HG03342 (cell line): Measurements from ENCODE around the gene KRTAP10-5.
"Not testable (repeated sequence)": the region's sequence is repeated elsewhere in the genome, so short reads cannot be mapped to it uniquely, and the experiment has no call there.

Experiments
- ATAC-seq: cut with Tn5 transposase; IDR thresholded peaks from one replicate; pipeline ENCODE4 v1.9.1; 2021; ENCODE audit warnings: mild to moderate bottlenecking, moderate library complexity; ENCODE audit not compliant: unreplicated experiment

The KRTAP10-5 gene

GRCh38 chr21:44580231-44580821 is at the start of gene KRTAP10-5:
TSS of gene KRTAP10-5 (minus strand) at chr21:44580604. CDS start at chr21:44580578, 26 bp downstream.
- ATAC-seq, result not testable (repeated sequence)

DNA sequence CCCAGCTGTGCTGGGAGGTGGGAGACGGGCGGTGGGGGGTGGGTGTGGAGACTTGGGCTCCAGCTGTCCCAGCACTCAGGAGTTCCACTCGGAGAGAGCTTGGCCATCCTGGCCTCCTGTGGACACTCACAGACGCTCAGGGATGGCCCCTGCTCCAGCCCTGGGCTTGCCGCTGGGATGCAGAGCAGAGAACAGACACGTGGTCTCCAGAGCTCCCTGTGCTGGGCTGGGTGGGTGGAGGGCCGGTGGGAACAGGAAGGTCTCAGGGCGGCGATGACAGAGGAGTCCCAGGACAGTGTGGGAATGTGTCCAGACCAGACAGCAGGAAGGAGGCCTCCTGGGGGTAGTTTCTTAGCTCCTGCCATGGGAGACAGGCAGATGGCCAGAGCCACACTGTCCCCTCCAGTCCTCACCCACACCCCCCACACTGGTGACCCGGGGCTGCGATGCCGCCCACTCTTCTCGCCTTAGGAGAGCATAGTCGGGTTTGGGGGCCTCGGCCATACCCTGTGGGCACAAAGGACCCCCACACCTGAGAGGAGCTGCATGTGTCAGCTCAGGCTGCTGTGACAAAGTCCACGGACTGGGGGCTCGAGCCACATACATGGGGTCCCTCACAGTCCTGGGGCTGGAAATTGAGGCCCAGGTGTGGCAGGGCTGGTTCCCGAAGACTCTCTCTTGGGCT is 48.4 kb upstream of the KRTAP10-5 start:
- ATAC-seq, result no peak

GRCh38 chr21:44627831-44628233 is 47.4 kb upstream of the KRTAP10-5 start:
- ATAC-seq, result not testable (repeated sequence)

DNA sequence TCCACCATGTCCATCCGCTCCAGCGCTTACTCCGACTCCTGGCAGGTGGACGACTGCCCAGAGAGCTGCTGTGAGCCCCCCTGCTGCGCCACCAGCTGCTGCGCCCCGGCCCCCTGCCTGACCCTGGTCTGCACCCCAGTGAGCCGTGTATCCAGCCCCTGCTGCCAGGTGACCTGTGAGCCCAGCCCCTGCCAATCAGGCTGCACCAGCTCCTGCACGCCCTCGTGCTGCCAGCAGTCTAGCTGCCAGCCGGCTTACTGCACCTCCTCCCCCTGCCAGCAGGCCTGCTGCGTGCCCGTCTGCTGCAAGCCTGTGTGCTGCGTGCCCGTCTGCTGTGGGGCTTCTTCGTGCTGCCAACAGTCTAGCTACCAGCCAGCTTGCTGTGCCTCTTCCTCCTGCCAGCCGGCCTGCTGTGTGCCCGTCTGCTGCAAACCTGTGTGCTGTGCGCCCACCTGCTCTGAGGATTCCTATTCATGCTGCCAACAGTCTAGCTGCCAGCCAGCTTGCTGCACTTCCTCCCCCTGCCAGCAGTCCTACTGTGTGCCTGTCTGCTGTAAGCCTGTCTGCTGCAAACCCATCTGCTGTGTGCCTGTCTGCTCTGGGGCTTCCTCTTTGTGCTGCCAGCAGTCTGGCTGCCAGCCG is 46.9 kb upstream of the KRTAP10-5 start:
- ATAC-seq, result not testable (repeated sequence)

- no peak for ATAC-seq
These were observed 46.3 kb upstream of the KRTAP10-5 start, which contains the start of gene KRTAP10-9 for GRCh38 chr21:44626673-44627143. TSS of gene KRTAP10-9 (plus strand) at chr21:44627093. CDS start at chr21:44627172, 79 bp downstream.

- ATAC-seq, result no peak
These were observed 45.9 kb upstream of the KRTAP10-5 start for GRCh38 chr21:44626262-44626661.

DNA sequence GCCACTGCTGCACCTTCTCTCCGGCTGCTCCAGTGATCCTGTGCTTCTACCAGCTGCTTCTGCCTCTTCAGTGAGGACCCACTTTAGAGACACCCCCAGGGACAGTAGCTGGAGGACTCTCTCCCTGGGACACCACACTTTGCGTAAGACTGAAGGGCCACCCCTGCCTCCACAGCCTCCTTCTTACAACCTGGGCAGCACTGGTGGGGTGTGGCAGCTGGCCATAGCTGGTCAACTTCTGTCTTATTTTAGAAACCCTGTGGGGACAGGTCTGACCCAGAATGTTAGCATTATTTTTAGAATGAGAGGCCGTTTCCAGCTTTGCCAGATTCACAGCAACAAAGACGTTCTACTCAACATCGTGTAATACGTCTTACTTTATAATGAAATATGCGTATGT is 45.4 kb upstream of the KRTAP10-5 start:
- ATAC-seq, result no peak

DNA sequence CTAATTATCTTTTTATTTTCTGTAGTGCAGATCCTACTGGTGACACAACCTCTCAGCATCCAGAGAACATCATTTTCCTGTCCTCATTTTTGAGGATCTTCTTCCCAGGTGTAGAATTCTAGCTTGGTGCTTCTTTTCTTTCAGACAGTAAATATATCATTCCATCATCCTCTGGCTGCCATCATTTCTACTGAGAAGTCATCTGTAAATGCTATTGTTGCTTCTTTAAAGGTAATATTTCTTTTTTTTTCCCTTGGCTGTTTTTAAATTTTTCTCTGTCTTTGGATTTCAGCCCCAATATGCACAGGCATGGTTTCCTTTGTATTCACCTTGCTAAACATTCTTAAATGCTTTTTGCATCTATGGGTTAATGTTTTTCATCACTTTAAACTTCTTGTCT is 43.2 kb upstream of the KRTAP10-5 start:
- no peak for ATAC-seq

DNA sequence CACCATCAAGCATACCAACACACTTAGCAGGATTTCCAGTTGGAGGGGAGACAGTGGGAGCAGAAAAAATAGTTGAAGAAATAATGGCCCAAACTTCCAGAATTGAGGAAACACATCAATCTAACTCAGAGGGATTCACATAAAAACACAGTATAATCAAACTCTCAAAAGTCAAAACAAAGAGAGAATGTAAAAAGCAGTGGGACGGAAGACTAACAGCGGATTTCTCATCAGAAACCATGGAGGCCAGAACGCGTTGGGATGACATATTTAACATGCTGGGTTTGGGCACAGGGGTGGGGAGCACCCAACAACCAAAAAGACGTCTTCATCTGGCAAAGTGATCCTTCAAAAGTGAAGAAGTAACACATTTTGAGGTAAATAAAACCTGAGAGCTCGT is 39.5 kb upstream of the KRTAP10-5 start:
- ATAC-seq, result no peak

GRCh38 chr21:44618909-44619308 is 38.5 kb upstream of the KRTAP10-5 start:
- no peak for ATAC-seq

DNA sequence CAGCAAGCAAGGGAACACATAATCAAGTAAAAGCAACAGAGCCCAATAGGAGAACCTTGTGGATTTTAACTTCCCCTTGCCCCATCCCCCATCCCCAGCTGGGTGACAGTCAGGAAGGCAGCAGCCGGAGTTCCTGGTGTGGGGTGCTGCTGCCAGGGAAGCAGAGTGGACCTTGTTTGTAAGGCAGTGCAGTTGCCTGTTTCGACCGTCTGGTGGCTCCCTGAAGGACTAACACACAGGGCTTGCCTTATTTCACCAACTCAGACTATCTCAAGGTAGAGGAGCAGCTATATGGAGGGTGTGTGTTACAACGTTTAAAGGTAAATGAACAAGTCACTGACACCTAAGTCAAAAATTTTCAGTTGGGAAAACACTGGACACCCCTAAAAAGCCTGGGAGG is 38.1 kb upstream of the KRTAP10-5 start:
- no peak for ATAC-seq

- no peak for ATAC-seq
These were observed 36.7 kb upstream of the KRTAP10-5 start for GRCh38 chr21:44617071-44617501.

DNA sequence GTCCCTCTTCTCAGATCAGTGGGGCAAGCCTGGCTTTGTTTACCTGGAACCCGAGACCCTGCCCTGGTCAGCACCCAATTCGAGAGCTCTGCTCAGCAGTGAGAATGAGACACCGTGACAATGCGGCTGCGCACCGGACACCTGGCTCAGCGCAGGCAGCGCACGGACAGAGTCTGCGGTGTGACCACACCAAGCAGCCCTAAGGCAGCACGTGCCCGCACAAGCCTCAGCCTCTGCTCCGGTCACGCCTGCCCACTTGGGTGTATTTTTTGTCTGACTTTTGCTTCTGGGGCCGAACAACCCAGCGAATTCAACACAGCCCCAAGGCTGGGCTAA is 36.2 kb upstream of the KRTAP10-5 start:
- no peak for ATAC-seq

DNA sequence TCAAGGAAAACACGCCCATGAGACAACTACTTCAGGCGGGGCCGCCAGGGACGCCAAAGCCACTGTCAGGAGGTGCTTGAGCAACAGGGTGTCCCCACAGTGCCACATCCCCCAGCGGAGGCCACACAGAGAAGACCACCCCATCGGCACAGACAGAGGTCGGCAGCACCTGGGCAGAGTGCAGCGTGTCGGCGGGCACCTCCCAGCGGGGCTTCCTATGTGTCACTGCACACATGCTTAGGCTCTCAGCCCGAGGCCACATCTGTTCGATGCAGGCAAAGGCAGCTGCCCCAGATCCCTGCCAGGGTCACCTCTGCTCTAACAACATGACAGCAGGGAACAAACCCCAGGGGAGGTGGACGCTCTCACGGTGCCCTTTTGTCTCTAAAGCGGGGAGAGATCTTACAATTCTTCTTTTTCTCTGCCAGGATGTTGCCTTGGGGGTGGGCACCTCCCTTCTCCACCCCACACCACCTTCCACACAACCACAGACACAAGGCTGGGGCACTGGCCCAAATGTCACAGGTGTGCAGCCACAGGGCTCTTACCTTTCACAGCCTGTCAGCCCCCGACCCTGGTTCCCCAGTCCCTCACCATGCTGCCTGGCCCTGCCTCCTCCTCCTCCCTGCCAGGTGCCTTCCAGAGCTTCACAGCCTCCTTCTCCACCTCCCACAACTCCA is 35.6 kb upstream of the KRTAP10-5 start:
- ATAC-seq, result no peak

DNA sequence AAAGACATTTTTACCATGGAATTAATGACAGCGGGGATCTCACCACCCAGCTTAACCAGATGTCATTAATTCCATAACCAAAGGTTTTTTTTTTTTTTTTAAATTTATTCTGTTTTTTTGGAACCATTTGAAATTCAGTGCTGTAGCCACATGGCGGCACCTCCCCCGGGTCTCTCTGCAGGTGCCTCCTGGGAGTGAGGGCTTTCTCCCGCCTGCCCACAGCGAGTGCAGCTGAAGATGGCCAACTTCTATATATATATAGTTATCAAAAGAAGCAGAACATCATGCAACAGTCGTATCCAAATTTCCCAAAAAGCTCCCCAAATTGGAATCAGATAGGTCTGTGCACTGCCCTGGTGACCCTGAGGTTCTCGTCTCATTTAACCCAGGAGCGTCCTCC is 35.1 kb upstream of the KRTAP10-5 start:
- ATAC-seq, result no peak

- ATAC-seq, result no peak
These were observed 34.6 kb upstream of the KRTAP10-5 start for GRCh38 chr21:44614961-44615391.

- ATAC-seq, result no peak
These were observed 33.8 kb upstream of the KRTAP10-5 start for GRCh38 chr21:44614161-44614631.

- ATAC-seq, result no peak
These were observed 33.2 kb upstream of the KRTAP10-5 start for GRCh38 chr21:44613386-44614155.

GRCh38 chr21:44612669-44613229 is 32.3 kb upstream of the KRTAP10-5 start:
- no peak for ATAC-seq

DNA sequence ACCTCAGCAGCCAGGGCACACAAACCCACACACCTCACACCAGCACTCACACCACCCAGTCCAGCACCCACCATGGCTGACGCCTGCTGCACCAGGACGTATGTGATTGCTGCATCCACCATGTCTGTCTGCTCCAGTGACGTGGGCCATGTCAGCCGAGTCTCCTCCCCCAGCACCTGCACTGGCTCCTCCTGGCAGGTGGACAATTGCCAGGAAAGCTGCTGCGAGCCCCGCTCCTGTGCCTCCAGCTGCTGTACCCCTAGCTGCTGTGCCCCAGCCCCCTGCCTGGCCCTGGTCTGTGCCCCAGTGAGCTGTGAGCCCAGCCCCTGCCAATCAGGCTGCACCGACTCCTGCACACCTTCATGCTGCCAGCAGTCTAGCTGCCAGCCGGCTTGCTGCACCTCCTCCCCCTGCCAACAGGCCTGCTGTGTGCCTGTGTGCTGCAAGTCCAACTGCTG is 31.7 kb upstream of the KRTAP10-5 start, which contains the start of gene KRTAP10-8:
Gene KRTAP10-8, plus strand, starts transcription at position 51 of the 458 bp plus-strand sequence. Its CDS starts 22 bp downstream, at position 73.
- ATAC-seq, result no peak
